Measurements from ENCODE around the gene BMP2K.

BMP2K gene

GRCh38 chr4:78951862-78952472 lies 175.8 kb downstream of the BMP2K start:
- DNase-seq (ENCODE audit: low read depth), result peak; percentile 68

GRCh38 chr4:78953231-78953630 lies 177.1 kb downstream of the BMP2K start:
- no peak for DNase-seq (ENCODE audit: low read depth)
- TF ChIP-seq CTCF (conservative IDR thresholded peaks at IDR 0.05; ENCODE audit: low read depth, low read length), result no peak
- no peak overlapping the region for H3K4me3 ChIP-seq (ENCODE audit: low read depth, low read length)

More at GRCh38 chr4:78951862-78952472, 175.8 kb downstream of the BMP2K start:
- TF ChIP-seq CTCF (conservative IDR thresholded peaks at IDR 0.05; ENCODE audit: low read depth, low read length), result peak; percentile 78
- no peak overlapping the region for H3K4me3 ChIP-seq (ENCODE audit: low read depth, low read length)

DNA sequence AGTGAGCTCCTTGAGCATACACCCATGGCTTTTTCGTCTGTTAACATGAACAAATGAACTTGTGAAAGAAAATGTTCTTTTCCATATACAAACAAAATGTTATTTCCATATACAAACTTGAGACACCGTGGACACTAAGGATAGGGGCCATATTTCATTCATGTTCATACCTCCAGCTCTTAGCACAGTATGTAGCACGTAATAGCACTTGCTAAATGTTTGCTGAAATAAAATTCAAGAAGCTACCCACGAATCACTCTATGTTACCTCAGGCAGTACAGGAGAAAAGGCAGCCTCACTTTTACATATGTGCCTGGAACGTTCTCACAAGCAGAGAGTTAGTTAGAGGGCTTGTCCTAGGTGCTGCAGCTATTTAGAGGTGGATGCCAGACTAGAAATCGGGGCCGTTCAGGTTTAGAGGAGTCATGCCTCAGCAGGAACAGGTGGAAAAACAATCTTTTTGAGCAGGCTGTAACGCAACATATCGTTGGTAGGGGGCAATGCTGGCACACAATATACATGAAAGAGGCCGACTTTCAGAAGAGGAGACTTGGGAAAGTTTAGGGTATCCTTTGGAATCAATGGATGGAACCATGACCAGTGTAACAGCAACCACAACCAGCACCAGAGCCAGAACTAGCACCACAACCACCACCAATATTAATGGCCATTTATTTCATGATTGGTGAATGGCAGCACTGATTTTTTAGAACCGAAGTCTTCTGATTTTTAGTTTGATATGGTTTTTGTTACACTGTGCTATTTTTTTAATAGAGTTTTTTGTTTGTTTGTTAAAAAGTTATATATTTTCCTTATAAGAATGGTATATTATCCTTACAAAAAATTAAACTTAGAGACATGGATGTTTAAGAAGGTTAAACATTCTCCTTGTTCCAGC lies 177.9 kb downstream of the BMP2K start:
- peak; percentile 50 for DNase-seq (ENCODE audit: low read depth)
- no peak overlapping the region for H3K4me3 ChIP-seq (ENCODE audit: low read depth, low read length)
- peak; percentile 69 for TF ChIP-seq CTCF (conservative IDR thresholded peaks at IDR 0.05; ENCODE audit: low read depth, low read length)

DNA sequence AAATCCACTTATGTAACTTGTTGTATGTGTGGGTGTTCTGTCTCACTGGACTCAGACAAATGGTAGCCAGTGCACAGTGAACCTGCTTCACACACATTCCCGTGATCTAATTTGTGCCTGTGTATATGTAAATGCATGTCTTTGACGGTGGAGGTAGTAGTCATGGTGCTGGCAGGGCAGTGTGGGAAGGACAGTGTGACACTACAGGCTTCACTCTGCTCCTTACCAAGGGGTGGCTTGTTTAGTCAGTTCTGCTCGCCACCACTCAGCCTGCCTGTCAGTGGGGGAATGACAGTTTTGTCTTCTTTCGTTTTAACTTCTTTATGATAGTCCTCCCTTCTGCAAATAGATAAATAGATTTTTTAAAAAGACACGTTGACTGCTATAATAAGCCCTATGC lies 180.8 kb downstream of the BMP2K start:
- TF ChIP-seq CTCF (conservative IDR thresholded peaks at IDR 0.05; ENCODE audit: low read depth, low read length), result no peak
- DNase-seq (ENCODE audit: low read depth), result no peak
- no peak overlapping the region for H3K4me3 ChIP-seq (ENCODE audit: low read depth, low read length)

DNA sequence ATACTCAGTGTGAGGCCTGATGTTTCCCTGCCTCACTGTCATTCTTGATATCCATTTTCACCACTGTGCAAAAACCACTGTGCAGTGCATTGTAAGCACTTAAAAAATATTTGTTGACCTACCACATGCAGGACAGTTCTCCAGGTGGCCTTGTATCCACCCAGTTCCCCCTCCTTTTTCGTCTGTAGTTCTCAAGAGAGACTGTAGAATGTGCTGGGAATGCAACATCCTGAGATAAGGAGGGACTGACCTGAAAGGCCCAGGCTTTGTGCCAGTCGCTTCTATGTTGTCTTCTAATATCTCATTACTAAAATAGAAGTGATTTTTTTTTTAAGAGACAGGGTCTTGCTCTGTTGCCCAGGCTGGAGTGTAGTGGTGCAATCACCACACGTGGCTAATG lies 184.8 kb downstream of the BMP2K start:
- TF ChIP-seq CTCF (conservative IDR thresholded peaks at IDR 0.05; ENCODE audit: low read depth, low read length), result no peak
- DNase-seq (ENCODE audit: low read depth), result peak; percentile 14
- no peak overlapping the region for H3K4me3 ChIP-seq (ENCODE audit: low read depth, low read length)

All from choroid plexus epithelial cell (primary cell).